Heart left ventricle (tissue), 13 donors: ENCODE data around the gene MRRF.

Experiments used
- CTCF ChIP-seq, 12 donors: fragments of 200-600 bp; sonication (generic) in 4 of 12; IDR thresholded peaks; one replicate each; pipeline versions ENCODE4 v1.5.0 to v1.8.0; 2018 to 2022; ENCODE audit warnings: antibody characterized with exemption in 12 of 12, mild to moderate bottlenecking in 5 of 12
- POLR2A ChIP-seq, 2 donors: fragments of 450-650 bp; IDR thresholded peaks; one replicate each; pipeline ENCODE4 v1.6.1; 2017; ENCODE audit warnings: antibody characterized with exemption in 2 of 2, mild to moderate bottlenecking in 2 of 2, moderate library complexity in 2 of 2
- donor health status: ischemic (EF 13 %, LVEDD 7.1; RV severe dilation, severe dysfunction).
- donor health status: DM: no; HTN: yes; CAD: no.
- donor health status: DM: no; HTN: no; CAD: no.
- donor health status: ischemic (EF 25% LVEDD 6.9; RV normal size, moderate dysfunction).
- donor health status: ischemic (EF 25% LVEDD 5.7; RV mildly dilated, moderate dysfunction).
- donor health status: ischemic (EF 35%, LVEDD 5.7; RV mildly dilated, moderate dysfunction).
- donor health status: nonischemic (EF 11% LVEDD 7.7; RV severe dilation, severe dysfunction).
- donor health status: DM: yes; HTN: yes; CAD: no.
- donor health status: PGD.
- donor health status: ischemic (EF 29% LVEDD 5.4; RV normal size, mild dysfunction).
- donor health status: nonischemic (EF 23%, LVEDD 6.1; RV moderate dilation, normal function).

DNA sequence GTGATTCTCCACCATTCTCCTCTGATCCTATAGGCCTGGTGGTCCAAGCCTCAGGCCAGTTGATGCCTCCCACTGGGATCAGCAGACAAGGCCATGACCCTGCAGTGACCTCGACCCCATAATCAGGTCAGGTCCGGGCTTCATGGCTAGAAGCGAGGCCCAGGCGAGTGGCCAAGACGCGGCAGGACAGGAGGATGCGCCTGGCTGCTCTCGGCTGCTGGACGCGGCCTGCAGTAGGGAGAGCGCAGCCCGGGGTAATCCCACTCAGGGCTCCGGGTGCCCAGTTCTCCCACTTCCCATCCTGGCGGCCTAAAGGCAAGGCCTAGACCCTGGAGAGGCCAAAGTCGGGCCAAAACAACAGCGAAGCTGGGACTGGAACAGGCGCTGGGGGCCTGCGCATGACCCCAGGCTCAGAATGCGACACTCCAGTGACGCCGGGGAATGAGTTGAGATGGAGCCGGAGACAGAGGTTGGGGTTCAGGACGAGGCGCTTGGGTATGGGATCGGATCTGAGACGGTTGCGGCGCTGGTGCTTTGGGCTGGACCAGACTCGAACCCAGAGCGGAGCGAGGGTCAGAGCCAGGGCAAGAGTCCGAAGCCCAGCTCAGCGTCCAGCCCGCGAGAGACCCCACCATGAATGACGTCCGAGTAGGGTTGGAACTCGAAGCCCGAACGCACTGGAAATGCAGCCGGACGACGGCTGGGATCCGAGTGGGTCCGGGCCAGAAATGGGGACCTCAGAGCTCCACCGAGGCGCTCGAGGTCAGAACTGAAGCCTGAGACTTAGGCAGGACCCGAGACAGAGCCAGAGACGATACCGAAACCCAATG is 39.2 kb upstream of the MRRF start:
- no peak for TF ChIP-seq CTCF (IDR thresholded peaks at IDR 0.05)
- no peak for TF ChIP-seq POLR2A (IDR thresholded peaks at IDR 0.05)
